ENCODE data around the gene SLC22A12.
"Not testable (repeated sequence)": the region's sequence is repeated elsewhere in the genome, so short reads cannot be mapped to it uniquely, and the experiment has no call there.

Gene SLC22A12

GRCh38 chr11:64591257-64592233 lies 525 bp downstream of the SLC22A12 start:
- DNase-seq: no peak

- DNase-seq: no peak
These were observed 1.2 kb downstream of the SLC22A12 start for GRCh38 chr11:64592234-64592615.

- DNase-seq: no peak
These were observed 1.6 kb downstream of the SLC22A12 start for GRCh38 chr11:64592656-64593055.

GRCh38 chr11:64593156-64594105 lies 2.4 kb downstream of the SLC22A12 start:
- DNase-seq: no peak

GRCh38 chr11:64594159-64594939 lies 3.3 kb downstream of the SLC22A12 start:
- no peak for DNase-seq

GRCh38 chr11:64595922-64596321 lies 4.9 kb downstream of the SLC22A12 start:
- not testable (repeated sequence) for DNase-seq

- no peak for DNase-seq
These were observed 6.7 kb downstream of the SLC22A12 start for GRCh38 chr11:64597671-64598101.

GRCh38 chr11:64598106-64598796 lies 7.2 kb downstream of the SLC22A12 start:
- no peak for DNase-seq

- no peak for DNase-seq
These were observed 8.0 kb downstream of the SLC22A12 start for GRCh38 chr11:64598797-64599697.

GRCh38 chr11:64599698-64600211 lies 8.7 kb downstream of the SLC22A12 start:
- DNase-seq: no peak

GRCh38 chr11:64600281-64600992 lies 9.4 kb downstream of the SLC22A12 start:
- DNase-seq: no peak

GRCh38 chr11:64601605-64602465 lies 10.8 kb downstream of the SLC22A12 start:
- no peak for DNase-seq

- no peak for DNase-seq
These were observed 11.5 kb downstream of the SLC22A12 start for GRCh38 chr11:64602466-64603070.

GRCh38 chr11:64603411-64604110 lies 12.5 kb downstream of the SLC22A12 start:
- no peak for DNase-seq

GRCh38 chr11:64604458-64605243 lies 13.6 kb downstream of the SLC22A12 start:
- no peak for DNase-seq

- DNase-seq: no peak
These were observed 14.2 kb downstream of the SLC22A12 start for GRCh38 chr11:64605244-64605560.
